Kidney epithelial cell (primary cell): ENCODE measurements around the gene TSHZ2. TPM values are rescaled to one million over a fixed set of nuclear protein-coding genes. Genes with fewer than 3 reads are reported as not detected.

Experiments
- DNase-seq: peaks from one replicate; pipeline ENCODE4 v3.0.0-alpha.2; 2010; ENCODE audit warnings: low read depth
- H3K27me3 ChIP-seq: 2 replicates; pipeline ENCODE4 v1.6.0; 2011; ENCODE audit warnings: low read length; ENCODE audit not compliant: control insufficient read depth, insufficient read depth
- H3K36me3 ChIP-seq: 2 replicates; pipeline ENCODE4 v1.5.1; 2011; ENCODE audit warnings: low read length; ENCODE audit not compliant: control insufficient read depth, insufficient read depth
- H3K4me3 ChIP-seq: 2 replicates; pipeline ENCODE4 v1.5.1; 2011; ENCODE audit warnings: low read depth, mild to moderate bottlenecking, control low read depth, low read length
- total RNA-seq: library from RNA; depleted of rRNA; stranded (reverse); fragments of >200 nt; gene quantifications from 2 replicates; pipeline ENCODE4 v1.2.3, GENCODE V29; 2015
- TF ChIP-seq, protein P1 (sequence below): IDR thresholded peaks from 2 replicates; pipeline ENCODE4 v1.5.1; 2011; ENCODE audit warnings: mild to moderate bottlenecking, moderate library complexity, low read length, control low read depth, inconsistent platforms; ENCODE audit not compliant: insufficient read depth, poor library complexity, severe bottlenecking

Gene TSHZ2
- total RNA-seq, 1 donor from 2014 or later: 1.0 TPM

DNA sequence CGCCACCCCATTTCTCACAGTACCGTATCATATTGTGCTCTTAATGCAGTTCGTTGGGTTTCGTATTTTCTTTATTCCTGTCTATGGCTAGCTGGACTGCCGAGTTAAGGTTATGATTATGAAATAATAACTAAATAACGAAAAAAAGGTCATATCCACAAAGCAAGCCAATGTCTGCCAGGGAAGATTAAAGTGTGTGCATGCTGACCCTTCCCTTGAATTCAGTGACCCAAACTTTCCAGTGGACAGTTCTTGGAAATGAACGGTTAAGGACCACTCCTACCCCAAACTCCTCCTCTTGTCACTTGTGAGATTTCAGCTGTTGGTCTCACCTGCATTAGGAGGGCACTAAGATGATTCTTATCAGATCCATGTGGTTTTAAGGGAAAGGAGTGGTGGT, 449.9 kb downstream of the TSHZ2 start:
- no peaks in the 10 kb centered on the region for H3K36me3 ChIP-seq
- no peaks in the 10 kb centered on the region for H3K27me3 ChIP-seq
- TF ChIP-seq, protein P1, sequence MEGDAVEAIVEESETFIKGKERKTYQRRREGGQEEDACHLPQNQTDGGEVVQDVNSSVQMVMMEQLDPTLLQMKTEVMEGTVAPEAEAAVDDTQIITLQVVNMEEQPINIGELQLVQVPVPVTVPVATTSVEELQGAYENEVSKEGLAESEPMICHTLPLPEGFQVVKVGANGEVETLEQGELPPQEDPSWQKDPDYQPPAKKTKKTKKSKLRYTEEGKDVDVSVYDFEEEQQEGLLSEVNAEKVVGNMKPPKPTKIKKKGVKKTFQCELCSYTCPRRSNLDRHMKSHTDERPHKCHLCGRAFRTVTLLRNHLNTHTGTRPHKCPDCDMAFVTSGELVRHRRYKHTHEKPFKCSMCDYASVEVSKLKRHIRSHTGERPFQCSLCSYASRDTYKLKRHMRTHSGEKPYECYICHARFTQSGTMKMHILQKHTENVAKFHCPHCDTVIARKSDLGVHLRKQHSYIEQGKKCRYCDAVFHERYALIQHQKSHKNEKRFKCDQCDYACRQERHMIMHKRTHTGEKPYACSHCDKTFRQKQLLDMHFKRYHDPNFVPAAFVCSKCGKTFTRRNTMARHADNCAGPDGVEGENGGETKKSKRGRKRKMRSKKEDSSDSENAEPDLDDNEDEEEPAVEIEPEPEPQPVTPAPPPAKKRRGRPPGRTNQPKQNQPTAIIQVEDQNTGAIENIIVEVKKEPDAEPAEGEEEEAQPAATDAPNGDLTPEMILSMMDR: no peak
- DNase-seq: no peak
- no peak overlapping the region for H3K4me3 ChIP-seq

DNA sequence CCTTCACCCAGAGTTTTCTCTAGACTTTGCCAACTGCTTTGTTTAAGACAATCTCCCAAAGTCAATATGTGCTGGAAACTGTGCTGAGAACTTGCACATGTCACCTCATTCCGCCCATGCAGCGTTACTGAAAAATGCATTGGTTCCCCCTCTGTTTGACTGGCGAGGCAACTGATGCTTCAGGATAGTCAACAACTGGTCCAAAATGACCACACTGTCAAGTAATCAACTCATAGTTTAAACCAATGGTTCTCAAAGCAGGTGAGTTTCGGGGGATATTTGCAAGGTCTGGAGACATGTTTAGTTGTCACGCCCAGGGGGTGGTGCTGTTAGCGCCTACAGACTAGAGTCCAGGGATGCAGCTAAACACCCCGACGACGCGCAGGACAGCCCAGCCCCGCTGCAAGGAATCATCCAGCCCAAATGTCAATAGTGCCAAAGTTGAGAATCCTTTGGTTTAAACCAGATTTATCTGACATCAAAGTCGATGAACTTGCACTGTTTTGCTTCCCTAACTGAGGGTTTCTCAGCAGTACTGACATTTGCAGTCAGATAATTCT, 451.5 kb downstream of the TSHZ2 start:
- TF ChIP-seq, protein P1: no peak
- no peak for DNase-seq
- Histone ChIP-seq H3K4me3 (no peak overlapping the region), H3K36me3 (no peaks in the 10 kb centered on the region), H3K27me3 (no peaks in the 10 kb centered on the region)

DNA sequence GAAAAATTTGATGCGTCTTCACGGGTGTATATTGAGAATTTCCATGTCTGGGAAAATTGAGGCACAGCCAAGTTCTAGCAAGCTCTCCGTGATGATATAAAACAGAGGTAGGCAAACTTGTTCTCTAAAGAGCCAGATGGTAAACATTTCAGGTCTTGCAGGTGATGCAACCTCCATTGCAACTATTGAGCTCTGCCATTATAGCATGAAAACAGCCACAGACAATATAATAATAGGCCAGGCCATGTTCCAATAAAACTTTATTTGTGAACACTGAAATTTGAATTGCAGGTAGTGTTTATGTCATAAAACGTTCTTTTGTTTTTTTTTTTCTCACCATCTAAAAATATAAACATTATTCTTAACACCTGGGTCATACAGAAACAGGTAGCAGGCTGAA, 453.3 kb downstream of the TSHZ2 start:
- TF ChIP-seq, protein P1: no peak
- DNase-seq: no peak
- no peaks in the 10 kb centered on the region for H3K27me3 ChIP-seq
- H3K4me3 ChIP-seq: no peak overlapping the region
- H3K36me3 ChIP-seq: no peaks in the 10 kb centered on the region

DNA sequence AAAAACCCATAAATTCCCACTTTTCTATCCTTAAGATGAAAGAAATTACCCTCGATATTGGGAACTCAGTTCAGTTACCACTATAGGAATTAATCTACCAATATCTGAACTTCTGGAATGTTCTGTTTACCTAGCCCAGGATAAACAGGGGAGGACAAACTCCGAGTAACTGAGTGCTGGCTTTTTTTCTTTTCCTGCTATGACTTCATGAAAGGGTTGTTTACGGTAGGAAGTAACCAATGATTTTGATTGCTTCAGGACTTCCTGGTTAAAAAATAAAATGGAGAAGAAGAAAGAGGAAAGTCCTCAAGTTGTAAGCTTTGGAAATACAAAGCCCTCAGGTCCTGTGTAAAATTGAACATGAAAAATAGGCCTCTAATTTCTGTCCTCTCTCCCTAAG, 453.8 kb downstream of the TSHZ2 start:
- TF ChIP-seq, protein P1: no peak
- Histone ChIP-seq H3K36me3 (no peaks in the 10 kb centered on the region), H3K27me3 (no peaks in the 10 kb centered on the region), H3K4me3 (no peak overlapping the region)
- no peak for DNase-seq

DNA sequence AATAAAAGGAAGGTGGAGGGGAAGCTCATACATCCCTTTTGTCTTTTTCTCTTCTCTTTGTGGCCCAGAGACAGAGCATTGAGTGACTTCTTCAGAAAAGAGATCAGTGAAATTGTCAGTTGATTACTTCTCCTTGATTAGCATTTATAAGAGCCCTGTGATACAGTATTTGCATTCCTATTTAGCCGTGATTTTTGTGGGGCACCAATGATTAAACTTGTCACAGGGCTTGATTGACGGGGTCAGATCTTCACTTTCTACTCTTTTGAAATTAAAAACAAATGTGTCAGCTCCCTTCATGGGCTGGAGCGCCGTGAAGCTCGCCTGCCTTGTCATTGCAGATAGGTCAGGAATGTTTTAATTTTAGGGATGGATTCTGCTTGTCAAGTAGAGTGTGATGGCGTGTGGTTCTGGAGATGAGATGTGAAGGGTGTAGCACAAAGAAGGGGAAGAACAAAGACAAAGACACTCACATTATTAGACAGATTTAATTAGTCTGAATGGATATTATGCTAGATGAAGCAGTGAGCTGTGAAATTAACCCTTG, 454.7 kb downstream of the TSHZ2 start:
- Histone ChIP-seq H3K27me3 (no peaks in the 10 kb centered on the region), H3K4me3 (no peak overlapping the region), H3K36me3 (no peaks in the 10 kb centered on the region)
- DNase-seq: no peak
- TF ChIP-seq, protein P1: no peak

DNA sequence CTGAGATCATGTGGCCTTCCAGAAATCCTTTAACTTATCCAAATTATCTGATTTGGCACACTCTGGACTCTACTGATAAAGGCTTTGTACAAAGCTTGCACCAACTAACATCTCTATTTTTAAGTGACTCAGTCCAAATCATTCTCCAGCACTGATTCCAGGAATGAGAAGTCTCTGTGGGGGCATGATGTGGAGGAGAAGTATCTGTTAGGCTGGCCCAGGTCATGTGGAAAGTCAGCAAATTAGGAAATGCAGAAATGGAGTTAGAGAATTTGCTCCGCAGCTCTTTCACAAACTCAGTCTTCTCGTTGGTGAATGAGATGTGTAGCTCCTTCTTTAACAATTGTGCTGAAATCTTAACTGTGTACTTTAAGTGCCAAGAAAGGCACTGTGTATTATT, 455.8 kb downstream of the TSHZ2 start:
- Histone ChIP-seq H3K36me3 (no peaks in the 10 kb centered on the region), H3K27me3 (no peaks in the 10 kb centered on the region), H3K4me3 (no peak overlapping the region)
- no peak for DNase-seq
- TF ChIP-seq, protein P1: no peak
